Neuronal stem cell (in vitro differentiated cells): ENCODE data around the gene TPSD1.

Experiments used
- DNase-seq: peaks from one replicate; pipeline ENCODE4 v3.0.0-alpha.2; 2013; ENCODE audit warnings: low spot score
- H2AFZ ChIP-seq: one replicate; pipeline ENCODE4 v1.6.1; 2013; ENCODE audit warnings: mild to moderate bottlenecking, low read length, inconsistent platforms
- H2AK5ac ChIP-seq: 2 replicates; pipeline ENCODE4 v1.6.1; 2013; ENCODE audit warnings: low read depth, mild to moderate bottlenecking, inconsistent platforms, low read length, moderate library complexity, mixed read lengths
- H2BK120ac ChIP-seq: 2 replicates; pipeline ENCODE4 v1.6.1; 2013; ENCODE audit warnings: low read depth, mild to moderate bottlenecking, inconsistent platforms, low read length, moderate library complexity, mixed read lengths
- H2BK12ac ChIP-seq: one replicate; pipeline ENCODE4 v1.6.1; 2013; ENCODE audit warnings: low read length, inconsistent platforms
- H2BK15ac ChIP-seq: 2 replicates; pipeline ENCODE4 v1.6.1; 2013; ENCODE audit warnings: mild to moderate bottlenecking, low read length, inconsistent platforms, mixed read lengths
- H2BK5ac ChIP-seq: one replicate; pipeline ENCODE4 v1.6.1; 2013; ENCODE audit warnings: inconsistent platforms, mild to moderate bottlenecking, low read length, moderate library complexity
- H3K14ac ChIP-seq: one replicate; pipeline ENCODE4 v1.6.1; 2013; ENCODE audit warnings: low read length, inconsistent platforms
- H3K18ac ChIP-seq: 2 replicates; pipeline ENCODE4 v1.6.1; 2013; ENCODE audit warnings: low read length, inconsistent platforms
- H3K23ac ChIP-seq: 2 replicates; pipeline ENCODE4 v1.6.1; 2013; ENCODE audit warnings: low read depth, mild to moderate bottlenecking, mixed read lengths, low read length, inconsistent platforms; ENCODE audit not compliant: poor library complexity
- H3K27ac ChIP-seq: replicated peaks from 3 replicates; pipeline ENCODE4 v1.5.1; 2013; ENCODE audit warnings: low read length, inconsistent platforms
- H3K27me3 ChIP-seq, 3 experiments: 2 replicates each; pipeline ENCODE4 v1.6.1; 2013; ENCODE audit warnings: low read length in 3 of 3, mild to moderate bottlenecking in 2 of 3, inconsistent platforms in 1 of 3, low read depth in 1 of 3, mixed read lengths in 1 of 3, moderate library complexity in 1 of 3; ENCODE audit not compliant: control insufficient read depth in 3 of 3, insufficient read depth in 3 of 3
- H3K36me3 ChIP-seq, 2 donors: replicated peaks in 1 of 2; 2 replicates each; pipeline ENCODE4 v1.6.1; 2013; ENCODE audit warnings: low read length in 2 of 2; ENCODE audit not compliant: control insufficient read depth in 2 of 2, insufficient read depth in 2 of 2
- H3K4ac ChIP-seq: 2 replicates; pipeline ENCODE4 v1.6.1; 2013; ENCODE audit warnings: inconsistent platforms, mild to moderate bottlenecking, low read length, moderate library complexity
- H3K4me1 ChIP-seq, 2 donors: 1 replicate in 1 of 2; 2 replicates in 1 of 2; pipeline ENCODE4 v1.6.1; 2013; ENCODE audit warnings: low read length in 2 of 2, low read depth in 1 of 2; ENCODE audit not compliant: control insufficient read depth in 2 of 2, insufficient read depth in 1 of 2
- H3K4me2 ChIP-seq: one replicate; pipeline ENCODE4 v1.6.1; 2013; ENCODE audit warnings: mild to moderate bottlenecking, low read length, inconsistent platforms; ENCODE audit not compliant: insufficient read depth, poor library complexity, severe bottlenecking
- H3K4me3 ChIP-seq, 2 donors: 2 replicates each; pipeline ENCODE4 v1.5.1; 2013; ENCODE audit warnings: low read length in 2 of 2, mild to moderate bottlenecking in 2 of 2, inconsistent platforms in 1 of 2, moderate library complexity in 1 of 2
- H3K79me1 ChIP-seq: one replicate; pipeline ENCODE4 v1.6.1; 2013; ENCODE audit warnings: low read depth, mild to moderate bottlenecking, inconsistent platforms, low read length, moderate library complexity
- H3K9ac ChIP-seq: one replicate; pipeline ENCODE4 v1.6.1; 2013; ENCODE audit warnings: mild to moderate bottlenecking, low read depth, low read length, inconsistent platforms; ENCODE audit not compliant: poor library complexity
- H3K9me3 ChIP-seq, 2 donors: replicated peaks in 1 of 2; 2 replicates each; pipeline versions ENCODE3 to v1.6.1; 2013; ENCODE audit warnings: low read length in 2 of 2, mild to moderate bottlenecking in 2 of 2, inconsistent platforms in 1 of 2, low read depth in 1 of 2, mixed read lengths in 1 of 2, moderate library complexity in 1 of 2; ENCODE audit not compliant: control insufficient read depth in 2 of 2, insufficient read depth in 1 of 2
- H4K8ac ChIP-seq: one replicate; pipeline ENCODE4 v1.6.1; 2013; ENCODE audit warnings: low read depth, mild to moderate bottlenecking, inconsistent platforms, low read length, moderate library complexity
- H4K91ac ChIP-seq: one replicate; pipeline ENCODE4 v1.6.1; 2013; ENCODE audit warnings: low read length, low read depth, mild to moderate bottlenecking, inconsistent platforms; ENCODE audit not compliant: poor library complexity
- WGBS, 2 donors: extraction: QIAGEN DNeasy Blood & Tissue Kit; methylation state at CpG; one replicate each; pipeline ENCODE4 v1.1.7; 2013; ENCODE audit warnings: missing lambda C conversion rate in 2 of 2, mixed read lengths in 1 of 2; ENCODE audit not compliant: insufficient read length in 2 of 2, insufficient replicate concordance in 1 of 2; ENCODE audit errors: extremely low coverage in 2 of 2; 5-methylcytosine and 5-hydroxymethylcytosine counted together

Gene TPSD1

GRCh38 chr16:1261131-1261892, 5.4 kb downstream of the TPSD1 start:
- peaks cover 11 to 58% (median 38%) of the 10 kb centered on the region in 3 experiments for H3K27me3 ChIP-seq

GRCh38 chr16:1262210-1262845, 6.5 kb downstream of the TPSD1 start:
- H3K4ac ChIP-seq, result no peak overlapping the region
- no peak overlapping the region for H3K9ac ChIP-seq
- no CpG with 5 or more reads among the region's 32 CpGs for WGBS, 2 donors
- H2BK12ac ChIP-seq, result no peak overlapping the region
- no peak overlapping the region for H3K27ac ChIP-seq
- H2BK15ac ChIP-seq, result no peak overlapping the region
- no peaks in the 10 kb centered on the region for H3K36me3 ChIP-seq
- no peak overlapping the region for H2BK5ac ChIP-seq
- no peak overlapping the region for H3K23ac ChIP-seq
- DNase-seq, result no peak
- H2AK5ac ChIP-seq, result peak overlapping the region; percentile 50
- H3K18ac ChIP-seq, result no peak overlapping the region
- H4K91ac ChIP-seq, result no peak overlapping the region
- H3K4me1 ChIP-seq, result peaks cover 0 to 2% of the 10 kb centered on the region in 2 donors
- peaks cover 11 to 51% (median 38%) of the 10 kb centered on the region in 3 experiments for H3K27me3 ChIP-seq
- H3K9me3 ChIP-seq, result peaks cover 0 to 11% of the 10 kb centered on the region in 2 donors
- H2AFZ ChIP-seq, result no peak overlapping the region
- H3K4me2 ChIP-seq, result no peak overlapping the region
- H3K79me1 ChIP-seq, result peaks cover 4% of the 10 kb centered on the region
- no peak overlapping the region for H4K8ac ChIP-seq
- no peak overlapping the region for H3K14ac ChIP-seq
- H2BK120ac ChIP-seq, result no peak overlapping the region
- no peak overlapping the region for H3K4me3 ChIP-seq

More at GRCh38 chr16:1261131-1261892, 5.4 kb downstream of the TPSD1 start:
- H3K4ac ChIP-seq, result no peak overlapping the region
- peaks cover 0 to 10% of the 10 kb centered on the region in 2 donors for H3K9me3 ChIP-seq
- no peak overlapping the region for H3K4me3 ChIP-seq
- H4K91ac ChIP-seq, result no peak overlapping the region
- H3K18ac ChIP-seq, result peak overlapping the region; percentile 87
- H3K4me2 ChIP-seq, result peak overlapping the region; percentile 12
- H3K79me1 ChIP-seq, result peaks cover 4% of the 10 kb centered on the region
- no peak overlapping the region for H2BK12ac ChIP-seq
- H3K27ac ChIP-seq, result no peak overlapping the region
- no peaks in the 10 kb centered on the region for H3K36me3 ChIP-seq
- H2BK120ac ChIP-seq, result no peak overlapping the region
- no peak overlapping the region for H2AFZ ChIP-seq
- no peak overlapping the region for H4K8ac ChIP-seq
- H3K23ac ChIP-seq, result peak overlapping the region; percentile 95
- peak overlapping the region; percentile 55 for H2BK15ac ChIP-seq
- peak overlapping the region; percentile 63 for H2AK5ac ChIP-seq
- no peak overlapping the region for H2BK5ac ChIP-seq
- no peak overlapping the region for H3K9ac ChIP-seq
- no peak for DNase-seq
- H3K14ac ChIP-seq, result peak overlapping the region; percentile 71
- H3K4me1 ChIP-seq, result peaks cover 0 to 2% of the 10 kb centered on the region in 2 donors
- WGBS, 2 donors, result no CpG with 5 or more reads among the region's 47 CpGs

- no peak overlapping the region for H3K4ac ChIP-seq
- H3K14ac ChIP-seq, result no peak overlapping the region
- no peak overlapping the region for H2BK120ac ChIP-seq
- H3K79me1 ChIP-seq, result peaks cover 4% of the 10 kb centered on the region
- H3K27ac ChIP-seq, result no peak overlapping the region
- no peak overlapping the region for H3K4me3 ChIP-seq
- no peak overlapping the region for H3K9ac ChIP-seq
- H2BK15ac ChIP-seq, result no peak overlapping the region
- no peak overlapping the region for H4K8ac ChIP-seq
- no peaks in the 10 kb centered on the region for H3K36me3 ChIP-seq
- WGBS, 2 donors, result no CpG with 5 or more reads among the region's 9 CpGs
- H3K18ac ChIP-seq, result peak overlapping the region; percentile 38
- peaks cover 0 to 2% of the 10 kb centered on the region in 2 donors for H3K4me1 ChIP-seq
- H2AFZ ChIP-seq, result no peak overlapping the region
- H2BK5ac ChIP-seq, result no peak overlapping the region
- no peak overlapping the region for H3K23ac ChIP-seq
- H2AK5ac ChIP-seq, result peak overlapping the region; percentile 50
- H3K27me3 ChIP-seq, result peaks cover 11 to 48% (median 38%) of the 10 kb centered on the region in 3 experiments
- H4K91ac ChIP-seq, result no peak overlapping the region
- no peak for DNase-seq
- no peak overlapping the region for H3K4me2 ChIP-seq
- no peak overlapping the region for H2BK12ac ChIP-seq
- H3K9me3 ChIP-seq, result peaks cover 0 to 11% of the 10 kb centered on the region in 2 donors
Observed at GRCh38 chr16:1262846-1263221, 7.0 kb downstream of the TPSD1 start.
